ENCODE measurements around the gene FAT1.

FAT1 gene

GRCh38 chr4:186599483-186599882 lies 124.2 kb downstream of the FAT1 start:
- DNase-seq = no peak

GRCh38 chr4:186598686-186599085 lies 125.0 kb downstream of the FAT1 start:
- no peak for DNase-seq

- no peak for DNase-seq
Measured at GRCh38 chr4:186596850-186597390, 126.7 kb downstream of the FAT1 start.

- DNase-seq = no peak
Measured at GRCh38 chr4:186596346-186596745, 127.3 kb downstream of the FAT1 start.

GRCh38 chr4:186593587-186593973 lies 130.1 kb downstream of the FAT1 start:
- no peak for DNase-seq

GRCh38 chr4:186592966-186593586 lies 130.6 kb downstream of the FAT1 start:
- no peak for DNase-seq

GRCh38 chr4:186592445-186592844 lies 131.2 kb downstream of the FAT1 start:
- DNase-seq = no peak

GRCh38 chr4:186591651-186592050 lies 132.0 kb downstream of the FAT1 start:
- DNase-seq = no peak

GRCh38 chr4:186588503-186588902 lies 135.2 kb downstream of the FAT1 start:
- DNase-seq = no peak

- DNase-seq = no peak
Measured at GRCh38 chr4:186587416-186588018, 136.1 kb downstream of the FAT1 start.

GRCh38 chr4:186586205-186586604 lies 137.5 kb downstream of the FAT1 start:
- no peak for DNase-seq

- DNase-seq = no peak
Measured at GRCh38 chr4:186584912-186585311, 138.7 kb downstream of the FAT1 start.

GRCh38 chr4:186581421-186581820 lies 142.2 kb downstream of the FAT1 start:
- no peak for DNase-seq

- no peak for DNase-seq
Measured at GRCh38 chr4:186580669-186581068, 143.0 kb downstream of the FAT1 start.

- no peak for DNase-seq
Measured at GRCh38 chr4:186570193-186570996, 153.3 kb downstream of the FAT1 start.

- DNase-seq = no peak
Measured at GRCh38 chr4:186569533-186570192, 154.0 kb downstream of the FAT1 start.

- DNase-seq = no peak
Measured at GRCh38 chr4:186566068-186566467, 157.6 kb downstream of the FAT1 start.

GRCh38 chr4:186563761-186564160 lies 159.9 kb downstream of the FAT1 start:
- no peak for DNase-seq

GRCh38 chr4:186561748-186562147 lies 161.9 kb downstream of the FAT1 start:
- no peak for DNase-seq

GRCh38 chr4:186560647-186561046 lies 163.0 kb downstream of the FAT1 start:
- no peak for DNase-seq

- no peak for DNase-seq
Measured at GRCh38 chr4:186557486-186557885, 166.2 kb downstream of the FAT1 start.

- DNase-seq = no peak
Measured at GRCh38 chr4:186557061-186557460, 166.6 kb downstream of the FAT1 start.
